Measurements from ENCODE around the gene IFI6. TPM values are rescaled to one million over a fixed set of nuclear protein-coding genes. Genes with fewer than 3 reads are reported as not detected.

IFI6 gene, protein sequence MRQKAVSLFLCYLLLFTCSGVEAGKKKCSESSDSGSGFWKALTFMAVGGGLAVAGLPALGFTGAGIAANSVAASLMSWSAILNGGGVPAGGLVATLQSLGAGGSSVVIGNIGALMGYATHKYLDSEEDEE
- 52.5 TPM for polyA plus RNA-seq (2013, experiment 1 of 2)
- polyA plus RNA-seq (2013, experiment 2 of 2): 54.3 TPM

DNA sequence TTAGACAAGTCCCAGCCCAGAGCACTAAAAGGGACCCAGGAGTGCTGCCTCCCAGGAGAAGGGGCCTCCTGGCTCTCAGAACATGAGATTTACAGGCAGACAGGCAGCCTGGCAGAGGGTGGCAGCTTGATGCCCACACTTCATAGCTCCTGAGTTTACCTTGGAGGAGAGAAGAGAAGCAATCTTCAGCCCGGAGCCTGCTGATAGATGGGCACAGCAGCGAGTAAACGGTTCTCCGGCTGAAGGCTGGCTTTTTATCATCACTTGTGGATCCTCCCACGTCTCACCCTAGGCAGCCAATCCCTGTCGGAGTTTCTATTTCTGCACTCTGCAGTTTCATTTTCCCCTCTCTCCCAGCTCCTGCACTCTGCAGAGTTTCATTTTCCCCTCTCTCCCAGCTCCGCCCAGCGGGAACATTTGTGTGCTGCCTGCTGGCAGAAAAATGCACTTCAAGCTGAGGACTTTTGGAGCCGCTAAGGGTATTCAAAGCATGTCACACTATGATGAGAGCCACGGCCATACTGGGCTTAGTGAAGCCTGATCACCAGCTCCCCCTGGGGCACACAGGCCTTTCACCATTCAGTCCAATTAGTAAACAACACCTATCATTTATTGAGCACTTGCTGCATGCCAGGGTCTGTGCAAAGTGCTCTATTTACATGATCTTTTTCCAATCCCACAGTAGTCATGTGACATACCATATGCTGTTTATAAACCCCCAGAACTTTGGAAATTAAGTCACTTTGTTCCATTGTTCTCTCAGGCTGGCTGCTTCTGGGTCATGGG is at the start of gene IFI6:
TSS of gene IFI6 (minus strand) at position 229 of the 786 bp plus-strand sequence. CDS start 2,878 bp downstream, outside the sequence.
- Histone ChIP-seq H3K9ac (ENCODE audit: low read length) (peak within 1 kb of the TSS; percentile 94), H3K4me2 (ENCODE audit: low read length, poor library complexity, severe bottlenecking) (peak within 1 kb of the TSS; percentile 70), H3K27ac (ENCODE audit: low read length, poor library complexity, severe bottlenecking) (peak within 1 kb of the TSS; percentile 80), H3K79me1 (replicated peaks; ENCODE audit: low read length, poor library complexity, severe bottlenecking) (no peaks in the 10 kb centered on the region), H3K4me1 (ENCODE audit: control insufficient read depth, insufficient read depth, low read depth, low read length) (peaks cover 8% of the 10 kb centered on the region), H4K91ac (ENCODE audit: low read length) (peak within 1 kb of the TSS; percentile 18), H4K8ac (ENCODE audit: low read length) (peak within 1 kb of the TSS; percentile 53), H3K27me3 (ENCODE audit: control insufficient read depth in 1 of 2, insufficient read depth in 1 of 2, low read length in 2 of 2) (no peaks in the 10 kb centered on the region), H3K36me3 (ENCODE audit: control insufficient read depth in 1 of 2, insufficient read depth in 2 of 2, low read depth in 1 of 2, low read length in 2 of 2) (peaks cover 0 to 18% of the 10 kb centered on the region in 2 experiments), H3K23ac (ENCODE audit: low read length in 2 of 2) (no peak within 1 kb of the TSS), H3K18ac (ENCODE audit: low read depth in 1 of 2, low read length in 2 of 2) (peak within 1 kb of the TSS; percentile 50 to 79), H2BK120ac (ENCODE audit: low read depth, low read length) (no peak within 1 kb of the TSS), H3K14ac (ENCODE audit: low read length in 2 of 2) (no peak within 1 kb of the TSS), H3K9me3 (ENCODE audit: control insufficient read depth, low read length) (no peaks in the 10 kb centered on the region), H3K4ac (ENCODE audit: low read depth in 1 of 2, low read length in 2 of 2) (peak within 1 kb of the TSS; percentile 46 to 47), H2BK5ac (ENCODE audit: low read depth, low read length, poor library complexity, severe bottlenecking) (peak within 1 kb of the TSS; percentile 33), H2BK12ac (ENCODE audit: low read length in 2 of 2) (peak within 1 kb of the TSS in 1 of 2 experiments; percentile 65), H3K4me3 (ENCODE audit: insufficient read depth in 1 of 2, low read depth in 1 of 2, low read length in 2 of 2) (peak within 1 kb of the TSS; percentile 49 to 94), H2BK15ac (ENCODE audit: low read depth, poor library complexity, severe bottlenecking) (no peak within 1 kb of the TSS), H2AFZ (ENCODE audit: low read depth, low read length) (peak within 1 kb of the TSS; percentile 91), H2AK5ac (ENCODE audit: low read length, severe bottlenecking) (peak within 1 kb of the TSS; percentile 85)
- peak; percentile 99 for DNase-seq
- WGBS: under 1% methylated on average over 10 of the region's 10 CpGs

DNA sequence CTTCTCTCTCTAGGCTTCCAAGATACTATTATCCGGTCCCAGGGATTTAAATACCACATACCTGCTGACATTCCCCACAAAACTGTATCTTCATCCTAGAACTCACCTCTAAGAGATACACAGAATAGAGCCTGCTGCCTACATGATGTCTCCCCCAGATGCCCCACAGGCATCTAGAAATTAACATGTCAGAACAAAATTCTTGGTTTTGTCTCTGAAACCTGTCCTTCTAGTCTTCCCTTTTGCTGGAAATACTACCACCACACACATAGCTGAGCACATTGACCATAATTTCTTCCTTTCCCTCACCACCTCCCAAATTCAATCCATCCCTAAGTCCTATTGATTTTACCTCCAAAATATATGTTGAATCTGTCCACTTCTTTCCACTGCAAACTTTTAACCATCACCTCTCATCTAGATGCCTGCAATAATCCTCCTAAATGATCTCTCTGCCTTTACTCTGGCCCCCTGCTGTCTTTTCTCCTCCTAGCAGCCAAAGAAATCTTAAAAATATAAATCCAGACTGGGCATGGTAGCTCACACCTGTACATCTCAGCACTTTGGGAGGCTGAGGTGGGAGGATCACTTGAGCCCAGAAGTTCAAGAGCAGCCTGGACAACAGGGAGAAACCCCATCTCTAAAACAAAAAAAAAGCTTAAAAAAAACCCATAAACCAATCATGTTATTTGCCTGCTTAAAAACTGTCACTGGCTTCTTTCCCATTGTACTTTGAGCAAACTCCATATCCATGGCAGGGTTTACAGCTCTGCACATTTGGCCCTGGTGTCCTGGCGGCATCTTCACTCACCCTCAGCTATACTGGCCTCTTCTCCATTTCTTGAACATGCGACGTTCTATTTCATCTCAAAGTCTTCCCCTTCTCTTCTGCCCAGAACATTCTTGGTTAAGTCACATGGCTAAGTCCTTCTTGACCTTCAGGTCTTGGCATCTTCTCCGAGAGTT is 47.6 kb upstream of the IFI6 start:
- Histone ChIP-seq H4K8ac (ENCODE audit: low read length) (no peak overlapping the region), H3K23ac (ENCODE audit: low read length in 2 of 2) (no peak overlapping the region), H3K79me1 (replicated peaks; ENCODE audit: low read length, poor library complexity, severe bottlenecking) (no peaks in the 10 kb centered on the region), H2BK120ac (ENCODE audit: low read depth, low read length) (no peak overlapping the region), H3K4me2 (ENCODE audit: low read length, poor library complexity, severe bottlenecking) (no peak overlapping the region), H2AK5ac (ENCODE audit: low read length, severe bottlenecking) (no peak overlapping the region), H2BK5ac (ENCODE audit: low read depth, low read length, poor library complexity, severe bottlenecking) (no peak overlapping the region), H2AFZ (ENCODE audit: low read depth, low read length) (no peak overlapping the region), H3K9ac (ENCODE audit: low read length) (no peak overlapping the region), H3K9me3 (ENCODE audit: control insufficient read depth, low read length) (peaks cover 6% of the 10 kb centered on the region), H3K27ac (ENCODE audit: low read length, poor library complexity, severe bottlenecking) (no peak overlapping the region), H3K4me1 (ENCODE audit: control insufficient read depth, insufficient read depth, low read depth, low read length) (no peaks in the 10 kb centered on the region), H3K18ac (ENCODE audit: low read depth in 1 of 2, low read length in 2 of 2) (no peak overlapping the region), H4K91ac (ENCODE audit: low read length) (no peak overlapping the region), H2BK15ac (ENCODE audit: low read depth, poor library complexity, severe bottlenecking) (no peak overlapping the region), H3K4ac (ENCODE audit: low read depth in 1 of 2, low read length in 2 of 2) (no peak overlapping the region), H3K36me3 (ENCODE audit: control insufficient read depth in 1 of 2, insufficient read depth in 2 of 2, low read depth in 1 of 2, low read length in 2 of 2) (no peaks in the 10 kb centered on the region), H3K14ac (ENCODE audit: low read length in 2 of 2) (no peak overlapping the region), H2BK12ac (ENCODE audit: low read length in 2 of 2) (no peak overlapping the region), H3K27me3 (ENCODE audit: control insufficient read depth in 1 of 2, insufficient read depth in 1 of 2, low read length in 2 of 2) (peaks cover 0 to 9% of the 10 kb centered on the region in 2 experiments), H3K4me3 (ENCODE audit: insufficient read depth in 1 of 2, low read depth in 1 of 2, low read length in 2 of 2) (no peak overlapping the region)
- 86% methylated on average over 5 of the region's 5 CpGs for WGBS
- peak; percentile 25 for DNase-seq

DNA sequence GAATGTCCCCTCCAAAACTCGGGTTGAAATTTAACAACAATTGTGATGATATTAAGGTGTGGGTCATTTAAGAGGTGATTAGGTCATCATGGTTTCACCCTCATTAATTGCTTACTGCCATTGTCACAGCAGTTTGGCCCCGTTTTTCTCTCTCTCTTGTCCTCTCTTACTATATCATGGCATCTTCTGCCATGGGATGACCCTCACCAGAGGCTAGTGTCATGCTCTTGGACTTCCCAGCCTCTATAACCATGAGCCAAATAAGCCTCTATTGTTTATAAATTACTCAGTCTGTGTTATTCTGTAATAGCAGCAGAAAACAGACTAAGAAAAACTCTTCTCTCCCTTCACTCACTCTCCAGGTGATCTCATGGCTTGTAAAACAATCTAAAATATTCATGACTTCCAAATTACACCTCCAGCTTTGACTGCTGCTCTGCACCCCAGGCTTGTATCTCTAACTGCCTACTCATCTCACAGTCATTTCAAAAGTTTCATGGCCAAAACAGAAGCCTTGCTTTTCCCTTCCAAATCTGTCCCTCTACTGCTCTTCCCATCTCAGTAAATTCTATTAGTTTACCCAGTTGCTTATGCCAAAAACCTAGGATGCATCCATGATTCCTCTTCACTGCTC is 44.4 kb upstream of the IFI6 start:
- no peak overlapping the region for H3K27ac ChIP-seq (ENCODE audit: low read length, poor library complexity, severe bottlenecking)
- H3K9me3 ChIP-seq (ENCODE audit: control insufficient read depth, low read length): peaks cover 6% of the 10 kb centered on the region
- no peak for DNase-seq
- no peak overlapping the region for H3K14ac ChIP-seq (ENCODE audit: low read length in 2 of 2)
- WGBS: 27% methylated on average over 1 of the region's 2 CpGs
- H3K9ac ChIP-seq (ENCODE audit: low read length): no peak overlapping the region
- H2BK5ac ChIP-seq (ENCODE audit: low read depth, low read length, poor library complexity, severe bottlenecking): no peak overlapping the region
- H3K79me1 ChIP-seq (replicated peaks; ENCODE audit: low read length, poor library complexity, severe bottlenecking): no peaks in the 10 kb centered on the region
- no peak overlapping the region for H2BK120ac ChIP-seq (ENCODE audit: low read depth, low read length)
- no peak overlapping the region for H2AK5ac ChIP-seq (ENCODE audit: low read length, severe bottlenecking)
- H3K23ac ChIP-seq (ENCODE audit: low read length in 2 of 2): no peak overlapping the region
- H3K4me1 ChIP-seq (ENCODE audit: control insufficient read depth, insufficient read depth, low read depth, low read length): no peaks in the 10 kb centered on the region
- H3K27me3 ChIP-seq (ENCODE audit: control insufficient read depth in 1 of 2, insufficient read depth in 1 of 2, low read length in 2 of 2): peaks cover 6 to 12% of the 10 kb centered on the region in 2 experiments
- H4K91ac ChIP-seq (ENCODE audit: low read length): no peak overlapping the region
- no peak overlapping the region for H2BK15ac ChIP-seq (ENCODE audit: low read depth, poor library complexity, severe bottlenecking)
- no peak overlapping the region for H2AFZ ChIP-seq (ENCODE audit: low read depth, low read length)
- H3K36me3 ChIP-seq (ENCODE audit: control insufficient read depth in 1 of 2, insufficient read depth in 2 of 2, low read depth in 1 of 2, low read length in 2 of 2): no peaks in the 10 kb centered on the region
- H2BK12ac ChIP-seq (ENCODE audit: low read length in 2 of 2): no peak overlapping the region
- H3K4ac ChIP-seq (ENCODE audit: low read depth in 1 of 2, low read length in 2 of 2): no peak overlapping the region
- no peak overlapping the region for H3K4me2 ChIP-seq (ENCODE audit: low read length, poor library complexity, severe bottlenecking)
- no peak overlapping the region for H4K8ac ChIP-seq (ENCODE audit: low read length)
- no peak overlapping the region for H3K4me3 ChIP-seq (ENCODE audit: insufficient read depth in 1 of 2, low read depth in 1 of 2, low read length in 2 of 2)
- no peak overlapping the region for H3K18ac ChIP-seq (ENCODE audit: low read depth in 1 of 2, low read length in 2 of 2)

Data from mesenchymal stem cell (in vitro differentiated cells and primary cell).